ENCODE results near the gene CAMK1D. TPM values are rescaled to one million over a fixed set of nuclear protein-coding genes. Genes with fewer than 3 reads are reported as not detected.
"Not testable (repeated sequence)": the region's sequence is repeated elsewhere in the genome, so short reads cannot be mapped to it uniquely, and the experiment has no call there.

CAMK1D gene
- total RNA-seq, 1 donor from 2014 or later: 14.0 TPM

DNA sequence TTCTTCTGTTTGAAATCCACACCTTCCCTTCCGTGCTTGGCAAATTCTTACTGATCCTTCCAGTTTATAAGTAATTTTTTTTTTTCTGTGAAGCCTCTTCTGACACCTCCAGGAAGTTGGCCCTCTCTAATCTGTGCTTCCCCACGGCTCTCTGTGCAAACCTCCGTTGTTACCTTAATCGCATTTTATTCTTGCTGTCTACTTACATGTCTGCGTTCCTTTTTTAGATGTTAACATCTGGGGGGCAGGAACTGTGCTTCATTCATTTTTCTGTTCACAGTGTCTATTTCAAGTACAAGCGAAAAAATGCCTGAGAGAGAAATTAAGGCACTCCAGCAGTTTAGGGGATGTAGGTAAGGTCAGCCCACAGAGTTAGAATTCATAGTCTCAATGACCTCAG, 8.4 kb upstream of the CAMK1D start:
- no peak for DNase-seq

DNA sequence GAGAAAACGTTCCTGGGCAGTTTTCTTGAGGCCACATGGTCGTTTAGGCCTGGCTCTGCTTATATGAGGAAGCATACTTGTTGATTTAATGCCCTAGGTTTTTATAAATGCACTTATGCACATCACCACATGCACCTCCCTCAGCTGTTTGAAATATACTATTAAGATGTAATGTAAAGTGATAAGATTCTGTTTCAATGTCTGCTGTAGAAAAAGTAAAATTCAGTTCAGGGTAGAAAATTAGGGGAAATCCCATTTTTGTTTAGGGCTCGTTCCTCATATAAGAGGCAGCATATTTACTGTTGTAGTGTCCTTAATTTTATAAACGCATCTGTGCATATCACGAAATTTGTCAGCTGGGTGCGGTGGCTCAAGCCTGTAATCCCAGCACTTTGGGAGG, 7.8 kb upstream of the CAMK1D start:
- no peak for DNase-seq

DNA sequence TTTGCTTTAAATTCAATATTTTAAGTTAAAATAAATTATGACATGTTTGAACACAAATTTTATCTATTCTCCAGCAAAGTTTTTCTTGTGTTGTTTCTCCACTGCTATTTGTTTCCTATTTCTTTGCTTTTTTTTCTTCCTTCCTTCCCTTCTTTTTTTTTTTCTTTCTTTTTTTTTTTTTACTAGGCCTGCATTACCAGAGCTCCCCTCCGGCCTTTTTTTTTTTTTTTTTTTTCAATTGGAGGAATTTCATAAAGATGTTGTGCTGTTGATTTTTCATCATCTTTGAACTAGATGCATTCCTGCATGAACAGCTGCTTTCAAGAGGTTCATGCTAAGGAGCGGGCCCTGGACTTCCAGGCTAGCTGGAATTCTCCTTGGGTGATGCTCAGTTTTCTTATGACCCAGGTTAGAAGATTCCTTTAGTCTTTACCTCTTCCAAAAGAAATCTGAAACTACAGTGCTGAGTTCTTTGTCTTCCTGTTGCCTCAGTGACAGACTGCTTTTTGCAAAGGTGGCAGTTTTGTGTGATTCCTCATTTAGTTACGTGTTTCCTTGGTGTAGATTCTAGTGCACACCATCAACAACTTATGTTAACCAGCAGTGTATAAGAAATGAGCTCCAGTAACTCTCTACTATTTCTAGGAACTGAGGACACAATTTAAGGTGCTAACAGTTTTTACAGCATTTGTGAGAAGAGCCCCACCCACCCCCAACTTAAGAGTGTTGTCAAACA, 4.8 kb upstream of the CAMK1D start:
- no peak for DNase-seq

DNA sequence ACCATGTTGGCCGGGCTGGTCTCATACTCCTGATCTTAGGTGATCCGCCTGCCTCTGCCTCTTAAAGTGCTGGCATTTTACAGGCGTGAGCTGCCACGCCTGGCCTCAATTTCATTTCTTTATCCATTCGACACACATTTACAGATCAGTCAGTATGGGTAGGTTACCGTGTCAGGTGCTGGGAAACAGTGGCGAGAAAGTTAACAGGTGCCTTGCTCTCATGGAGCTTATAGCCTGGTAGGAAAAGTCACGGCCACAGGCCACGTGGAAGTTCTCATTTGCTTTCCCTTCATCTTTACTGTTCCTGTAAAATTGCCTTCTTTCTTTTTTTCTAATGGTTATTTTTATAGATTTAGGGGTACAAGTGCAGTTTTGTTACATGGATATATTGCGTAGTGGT, 2.6 kb upstream of the CAMK1D start:
- no peak for DNase-seq

DNA sequence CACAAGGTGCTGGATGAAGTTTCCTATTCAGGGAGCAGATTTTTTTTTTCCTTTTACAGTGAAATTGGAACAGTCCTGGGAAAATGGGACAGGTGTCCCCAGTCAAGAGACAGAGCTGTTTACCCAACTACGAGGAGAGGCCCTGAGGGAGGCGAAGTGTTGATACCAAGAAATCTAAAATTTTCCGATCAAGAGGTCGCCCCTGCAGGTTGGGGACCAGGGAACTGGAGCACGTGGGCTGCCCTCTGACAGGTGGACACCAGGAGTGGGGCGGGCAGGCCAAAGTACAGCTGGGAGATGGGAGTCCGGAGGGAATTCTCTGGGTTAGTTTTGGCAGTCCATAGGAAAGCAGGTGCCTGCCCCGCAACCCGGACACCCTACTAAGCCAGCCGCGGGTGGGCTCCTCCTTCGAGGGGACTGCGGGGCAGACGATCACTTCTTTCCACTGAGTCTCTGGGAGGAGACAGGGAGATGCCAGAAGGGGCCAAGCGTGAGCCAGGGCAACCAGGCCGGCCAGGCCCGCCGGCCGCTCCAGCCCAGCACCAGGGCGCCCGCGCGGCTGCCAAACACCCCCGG, 965 bp upstream of the CAMK1D start:
- no peak for DNase-seq

DNA sequence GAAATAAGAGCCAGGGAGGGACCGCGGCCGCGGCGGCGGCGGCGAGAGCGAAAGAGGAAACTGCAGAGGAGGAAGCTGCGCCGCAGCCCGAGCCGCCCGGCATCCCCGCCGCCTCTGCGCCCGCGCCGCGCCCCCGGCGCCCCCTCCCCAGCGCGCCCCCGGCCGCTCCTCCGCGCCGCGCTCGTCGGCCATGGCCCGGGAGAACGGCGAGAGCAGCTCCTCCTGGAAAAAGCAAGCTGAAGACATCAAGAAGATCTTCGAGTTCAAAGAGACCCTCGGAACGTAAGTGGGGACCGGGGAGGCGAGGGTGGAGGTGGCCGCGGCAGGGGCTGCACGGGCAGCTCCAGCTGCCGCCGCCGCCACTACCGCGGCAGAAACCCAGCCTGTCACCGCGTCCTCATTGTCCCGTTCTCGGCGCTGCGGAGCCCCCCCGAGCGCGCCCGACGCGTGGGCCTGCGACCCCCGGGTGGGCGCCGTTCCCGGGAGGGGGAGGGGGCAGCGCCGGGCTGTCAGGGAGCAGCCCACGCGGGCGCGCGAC, 351 bp downstream of the CAMK1D start:
- no peak for DNase-seq

DNA sequence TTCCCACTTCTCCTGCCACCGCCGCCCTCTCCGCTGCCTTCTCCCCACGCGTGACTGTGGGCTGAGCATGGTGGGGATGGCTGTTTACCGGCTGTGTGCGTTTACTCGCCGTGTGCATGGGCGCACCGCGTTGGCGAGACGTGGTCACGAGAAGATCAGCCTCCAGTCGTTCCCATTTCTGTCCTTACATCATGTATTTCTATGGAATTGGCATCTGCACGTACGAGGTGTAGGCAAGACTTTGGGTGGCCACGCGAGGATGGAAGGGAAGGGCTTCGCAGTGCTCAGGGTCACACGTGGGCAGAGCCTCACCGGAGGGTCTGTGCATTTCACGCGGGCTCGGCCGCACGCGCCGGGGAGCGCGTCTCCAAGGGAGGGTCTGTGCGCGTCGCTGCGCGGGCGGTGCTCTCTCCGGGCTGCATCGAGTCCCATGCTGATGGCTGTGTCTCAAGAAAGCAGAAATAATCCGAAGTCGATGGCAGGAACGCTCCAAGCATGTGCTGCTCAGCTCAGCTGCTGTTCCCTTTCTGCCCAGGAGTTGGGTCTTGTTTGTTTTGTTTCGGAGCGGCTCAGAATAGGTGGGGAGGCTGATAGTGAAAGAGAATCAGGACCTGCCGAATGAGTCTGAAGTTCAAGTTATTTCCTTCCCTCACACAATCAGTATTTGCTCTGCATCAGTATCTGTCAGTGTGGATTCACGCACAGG, 973 bp downstream of the CAMK1D start:
- DNase-seq: peak; percentile 28

DNA sequence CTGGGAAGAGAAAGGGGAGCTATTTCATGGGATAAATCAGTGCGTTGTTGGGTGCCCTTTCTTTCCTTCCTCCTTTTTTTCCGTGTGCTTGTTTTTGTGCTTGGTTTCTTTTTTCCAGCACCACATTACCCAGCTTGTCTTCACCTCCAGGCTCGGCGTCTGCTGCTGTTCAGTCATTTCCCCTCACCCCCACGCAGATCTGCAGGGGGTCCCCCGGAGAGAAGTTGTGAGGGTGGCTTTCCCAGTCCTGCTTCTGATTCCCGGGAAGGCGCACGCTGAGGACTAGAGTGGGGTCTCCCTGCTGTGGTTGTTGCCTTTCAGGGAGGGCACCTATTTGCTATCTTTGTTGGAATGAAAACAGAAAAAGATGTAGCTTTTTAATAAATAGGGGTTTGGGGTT, 1.6 kb downstream of the CAMK1D start:
- DNase-seq: no peak

DNA sequence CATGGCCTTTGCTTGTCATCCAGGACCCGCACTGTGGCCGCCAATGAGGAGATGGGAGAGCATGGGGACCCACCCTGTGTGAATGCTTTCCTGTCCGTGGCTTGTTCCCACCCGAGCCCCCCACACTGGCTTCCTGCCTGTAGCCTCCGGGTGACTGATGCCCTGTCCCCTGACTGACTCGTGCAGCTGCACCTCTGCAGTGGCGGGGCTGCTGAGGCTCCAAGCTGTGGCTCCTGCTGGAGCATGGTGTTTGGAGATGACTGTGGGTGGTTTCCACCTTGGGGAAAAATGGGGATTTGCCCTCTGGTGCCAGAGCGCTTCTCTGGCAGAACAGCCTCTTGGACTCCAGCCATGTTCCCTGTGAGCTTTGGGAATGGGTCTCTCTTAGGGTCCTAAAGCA, 2.1 kb downstream of the CAMK1D start:
- no peak for DNase-seq

DNA sequence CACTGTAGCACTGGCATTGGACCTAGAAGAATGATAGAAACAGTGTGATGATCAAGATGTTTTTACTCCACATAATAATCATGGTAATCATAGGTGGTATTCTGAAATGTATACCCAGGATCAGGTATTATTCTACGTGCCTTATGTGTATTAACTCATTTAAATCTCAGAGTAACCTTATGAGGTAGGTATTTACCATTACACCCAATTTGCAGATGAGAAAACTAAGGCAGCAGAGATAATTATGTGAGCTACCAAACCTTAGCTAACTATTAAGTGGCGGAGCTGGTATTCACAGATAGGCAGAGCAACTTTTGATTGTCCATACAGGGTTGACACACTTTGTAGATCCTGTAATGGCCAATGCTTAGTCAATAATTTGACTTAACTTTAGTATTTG, 2.5 kb downstream of the CAMK1D start:
- DNase-seq: no peak

DNA sequence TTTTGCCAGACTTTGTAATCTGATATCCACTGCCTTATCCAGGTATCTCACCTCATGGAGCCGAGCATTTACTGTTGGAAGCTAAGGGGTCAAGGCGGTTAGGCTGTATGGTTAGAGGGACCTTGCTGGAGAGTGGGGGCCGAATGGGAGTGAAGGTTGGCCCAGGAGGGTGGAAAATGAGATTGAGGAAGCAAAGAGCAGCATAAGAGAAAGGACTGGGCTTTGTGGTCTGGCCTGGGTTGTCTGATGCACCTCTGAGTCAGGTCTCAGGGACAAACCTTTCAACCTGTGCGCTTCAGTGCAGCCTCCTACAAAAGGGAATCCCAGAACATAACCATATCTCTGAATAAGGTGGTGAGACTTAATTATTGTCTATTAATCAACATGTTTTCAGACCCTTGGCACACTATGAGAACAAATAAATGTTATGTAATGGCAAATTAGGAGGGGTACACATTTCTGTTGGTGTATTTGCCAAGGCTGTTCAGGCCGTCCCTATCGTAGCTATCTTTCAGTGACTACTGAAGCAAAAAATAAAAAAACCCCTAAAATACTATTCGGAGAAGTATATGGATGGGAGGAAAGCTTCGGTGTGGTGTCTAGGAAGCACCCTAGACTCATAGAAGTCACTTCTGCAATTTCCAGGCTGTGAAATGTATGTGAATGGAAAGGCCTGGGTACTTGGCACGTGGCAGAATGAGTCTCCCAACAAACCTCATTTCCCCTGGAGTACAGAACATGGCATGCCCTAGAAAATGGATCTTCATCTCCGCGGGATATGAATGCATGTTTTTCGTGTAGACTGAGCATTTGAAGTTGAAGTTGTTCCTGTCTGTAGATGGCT, 4.3 kb downstream of the CAMK1D start:
- DNase-seq: no peak

DNA sequence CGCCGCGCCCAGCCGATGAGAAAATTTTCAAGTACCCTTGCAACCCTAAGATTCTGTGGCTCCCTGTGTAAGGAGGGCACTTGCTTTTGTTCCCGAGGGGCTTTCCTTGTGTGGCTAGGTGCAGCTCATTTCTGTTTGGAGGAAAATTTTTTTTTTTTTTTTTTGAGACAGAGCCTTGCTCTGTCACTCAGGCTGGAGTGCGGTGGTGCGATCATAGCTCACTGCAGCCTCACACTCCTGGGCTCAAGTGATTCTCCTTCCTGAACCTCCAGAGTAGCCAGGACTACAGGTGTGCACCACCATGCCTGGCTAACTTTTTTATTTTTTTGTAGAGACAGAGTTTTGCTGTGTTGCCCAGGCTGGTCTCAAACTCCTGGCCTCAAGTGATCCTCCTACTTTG, 5.3 kb downstream of the CAMK1D start:
- not testable (repeated sequence) for DNase-seq

DNA sequence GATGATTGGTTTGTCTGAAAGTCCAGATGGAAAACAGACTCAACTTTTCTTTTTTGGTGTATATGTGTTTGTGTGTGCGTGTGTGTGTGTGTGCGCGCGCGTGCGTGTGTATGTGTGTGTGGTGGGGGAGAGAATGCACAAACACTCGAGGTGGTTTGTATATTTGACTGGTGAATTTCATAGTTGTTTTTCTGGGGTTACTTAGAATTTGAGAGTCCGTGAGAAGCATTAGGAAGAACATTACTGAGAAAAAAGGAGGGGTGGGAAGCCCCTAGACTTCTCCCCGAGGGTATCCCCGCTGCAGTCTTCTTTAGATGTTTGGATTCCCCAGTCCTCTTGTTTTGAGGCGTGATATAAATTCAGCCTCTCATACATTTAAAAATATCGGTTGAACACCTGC, 6.0 kb downstream of the CAMK1D start:
- no peak for DNase-seq

DNA sequence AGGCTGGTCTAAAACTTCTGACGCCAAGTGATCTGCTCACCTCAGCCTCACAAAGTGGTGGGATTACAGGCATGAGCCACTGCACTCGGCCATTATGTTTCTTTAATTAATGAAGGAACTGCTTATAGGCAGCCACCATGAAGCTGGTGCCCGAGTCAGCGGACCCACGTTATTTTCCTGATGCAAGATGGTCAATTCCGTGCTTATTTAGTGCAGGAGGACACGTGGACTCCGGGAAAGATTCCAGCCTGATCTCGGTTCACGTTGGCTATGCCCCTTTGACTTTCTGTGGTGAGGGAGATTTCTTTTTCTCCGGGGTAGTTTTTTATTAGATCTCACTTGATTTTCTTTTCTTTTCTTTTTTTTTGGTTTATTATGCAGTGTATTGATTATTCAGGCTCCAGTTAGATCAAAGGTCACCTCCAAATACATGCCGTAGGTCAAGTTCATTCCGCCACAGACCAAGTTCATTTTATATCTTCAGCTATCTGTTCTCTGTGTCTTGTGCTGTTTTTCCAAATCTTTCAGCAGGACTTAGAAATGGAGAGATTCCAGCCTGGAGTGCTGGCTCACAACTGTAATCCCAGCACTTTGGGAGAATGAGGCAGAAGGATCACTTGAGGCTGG, 8.3 kb downstream of the CAMK1D start:
- DNase-seq: no peak

DNA sequence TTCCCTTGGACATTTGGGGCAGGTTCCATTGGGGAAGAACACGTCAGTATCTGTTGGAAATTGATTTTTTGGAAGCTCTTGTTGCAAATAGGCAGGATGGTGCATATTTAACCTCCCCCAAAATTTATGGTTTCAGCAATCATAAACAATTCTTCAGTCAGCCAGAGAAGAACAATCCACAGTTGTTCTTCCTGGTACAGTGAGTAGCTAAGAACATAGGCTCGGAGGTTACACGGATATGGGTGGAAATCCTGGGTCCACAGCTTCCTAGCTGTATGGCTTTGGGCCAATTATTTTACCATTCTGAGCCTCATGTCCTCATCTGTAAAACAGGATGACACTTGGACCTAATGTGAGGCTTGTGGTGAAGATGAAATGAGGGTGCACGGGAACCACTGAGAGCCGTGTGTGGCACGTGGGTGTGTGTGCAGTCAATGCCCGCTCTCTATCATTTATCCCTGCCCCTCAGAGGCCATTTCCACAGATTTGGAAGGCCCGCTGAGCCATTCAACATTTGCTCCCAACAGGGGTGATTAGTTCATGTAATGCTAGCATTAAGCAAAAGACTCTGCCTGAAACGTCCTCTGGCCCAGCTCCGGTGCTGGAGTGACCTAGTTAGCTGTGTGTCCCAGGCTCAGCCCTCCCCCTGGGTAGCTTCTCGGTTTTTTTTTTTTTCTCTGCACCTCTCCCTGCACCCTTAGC, 9.7 kb downstream of the CAMK1D start:
- DNase-seq: no peak

DNA sequence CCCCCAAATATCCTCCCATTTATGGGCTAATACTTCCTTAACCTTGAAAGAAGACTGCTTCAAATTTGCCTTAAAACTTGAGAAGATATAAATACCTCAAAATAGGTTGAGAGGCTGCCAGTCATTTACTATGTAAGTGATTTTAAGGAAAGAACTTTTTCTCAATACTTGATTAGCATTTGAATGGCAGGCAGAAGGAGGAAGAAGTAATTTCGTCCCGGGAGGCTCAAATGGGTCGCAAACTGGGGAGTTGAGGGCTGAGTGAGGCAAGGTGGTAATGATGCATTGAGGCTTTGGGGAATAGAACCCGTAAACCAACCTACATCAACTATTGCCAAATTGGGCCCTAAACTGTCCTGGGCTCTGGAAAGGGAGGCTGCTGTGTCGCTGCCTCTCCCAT, 11.1 kb downstream of the CAMK1D start:
- DNase-seq: no peak

DNA sequence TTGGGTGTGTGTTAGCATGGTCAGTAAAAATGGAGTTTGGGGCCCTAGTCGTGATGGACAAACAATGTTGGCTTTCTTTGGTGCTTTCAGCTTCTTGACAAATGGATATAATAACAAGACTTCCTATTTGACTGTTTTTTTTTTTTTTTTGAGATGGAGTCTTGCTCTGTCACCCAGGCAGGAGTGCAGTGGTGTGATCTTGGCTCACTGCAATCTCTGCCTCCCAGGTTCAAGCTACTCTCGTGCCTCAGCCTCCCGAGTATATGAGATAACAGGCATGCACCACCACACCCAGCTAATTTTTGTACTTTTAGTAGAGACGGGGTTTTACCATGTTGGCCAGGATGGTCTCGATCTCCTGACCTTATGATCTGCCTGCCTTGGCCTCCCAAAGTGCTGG, 11.8 kb downstream of the CAMK1D start:
- not testable (repeated sequence) for DNase-seq

DNA sequence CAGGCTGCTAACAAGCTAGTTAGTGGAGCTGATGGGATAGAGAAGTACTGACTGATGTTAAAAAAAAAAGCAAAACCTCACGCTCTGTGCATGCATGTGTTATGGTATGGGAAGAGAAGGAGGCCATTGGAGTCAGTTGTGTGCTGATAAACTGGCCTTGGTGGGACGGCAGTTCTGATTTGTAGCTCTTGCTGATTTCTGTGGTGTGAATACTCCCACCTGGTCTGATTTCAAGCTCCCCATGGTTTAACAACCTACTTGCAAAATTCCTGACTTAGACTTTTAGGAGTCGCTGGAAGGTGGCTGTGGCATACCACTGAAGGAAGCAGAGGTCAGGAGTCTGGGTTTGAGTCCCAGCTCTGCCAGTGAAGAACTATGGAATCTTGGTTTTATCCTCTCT, 15.2 kb downstream of the CAMK1D start:
- no peak for DNase-seq

DNA sequence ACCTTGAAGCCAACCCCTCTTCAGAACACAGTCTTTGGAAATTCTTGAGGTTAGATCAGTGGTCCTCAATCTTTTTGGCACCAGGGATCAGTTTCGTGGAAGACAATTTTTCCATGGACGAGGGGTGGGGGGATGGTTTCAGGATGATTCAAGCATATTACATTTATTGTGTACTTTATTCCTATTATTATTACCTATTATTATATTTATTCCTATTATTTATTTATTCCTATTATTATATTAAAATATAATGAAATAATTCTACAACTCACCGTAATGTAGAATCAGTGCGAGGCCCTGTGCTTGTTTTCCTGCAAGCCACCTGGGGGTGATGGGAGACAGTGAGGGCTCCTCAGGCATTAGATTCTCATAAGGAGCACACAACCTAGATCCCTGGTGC, 17.9 kb downstream of the CAMK1D start:
- DNase-seq: no peak

DNA sequence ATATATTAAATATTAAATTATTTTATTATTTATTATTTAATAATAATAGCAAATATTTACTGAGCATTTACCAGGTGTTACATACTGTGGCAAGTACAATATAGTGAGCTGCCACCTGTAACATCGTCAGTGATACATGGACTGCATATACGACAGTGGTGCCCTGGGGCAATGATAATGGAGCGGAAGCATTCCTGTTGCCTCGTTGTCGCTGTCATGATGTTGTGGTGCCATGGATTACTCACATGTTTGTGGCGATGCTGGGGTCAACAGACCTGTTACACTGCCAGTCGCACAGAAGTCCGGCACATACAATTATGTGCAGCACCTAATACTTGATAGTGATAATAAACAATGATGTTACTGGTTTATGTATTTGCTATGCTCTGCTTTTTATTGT, 20.6 kb downstream of the CAMK1D start:
- DNase-seq: no peak

DNA sequence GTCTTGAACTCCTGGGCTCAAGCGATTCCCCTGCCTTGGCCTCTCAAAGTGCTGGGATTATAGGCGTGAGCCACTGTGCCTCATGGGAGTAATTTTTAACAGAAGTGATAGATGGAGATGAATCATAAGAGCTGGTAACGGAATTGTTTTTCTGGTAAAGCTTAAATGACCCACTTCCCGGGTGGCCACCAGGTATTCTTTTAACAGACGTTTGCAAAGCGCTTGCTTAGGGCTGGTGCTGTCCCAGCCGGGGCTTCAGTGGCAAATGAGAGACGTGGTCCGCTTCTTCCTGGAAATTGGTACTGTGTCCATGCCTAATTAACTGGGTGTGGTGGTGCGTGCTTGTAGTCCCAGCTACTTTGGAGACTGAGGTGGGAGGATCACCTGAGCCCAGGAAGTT, 23.5 kb downstream of the CAMK1D start:
- DNase-seq: no peak
